Smooth muscle cell (in vitro differentiated cells): ENCODE data around the gene HS3ST3A1. TPM values are rescaled to one million over a fixed set of nuclear protein-coding genes. Genes with fewer than 3 reads are reported as not detected.

Experiments used
- DNase-seq: peaks from one replicate; lab custom pipeline; 2025; ENCODE audit not compliant: unreplicated experiment; lab: John Stamatoyannopoulos, UW
- H2AFZ ChIP-seq: fragments of 200-600 bp; sonication (generic); 2 replicates; pipeline ENCODE4 v1.6.0; 2016; ENCODE audit warnings: antibody characterized with exemption, low read depth, mild to moderate bottlenecking
- H3F3A ChIP-seq: fragments of 200-600 bp; sonication (generic); 2 replicates; pipeline ENCODE4 v1.6.0; 2017; ENCODE audit warnings: antibody characterized with exemption, low read depth
- H3K27ac ChIP-seq: fragments of 200-600 bp; sonication (generic); 2 replicates; pipeline ENCODE4 v1.5.1; 2016; ENCODE audit warnings: low read depth, mild to moderate bottlenecking
- H3K27me3 ChIP-seq: fragments of 200-600 bp; sonication (generic); 2 replicates; pipeline ENCODE4 v1.6.1; 2016; ENCODE audit warnings: low read depth, mild to moderate bottlenecking
- H3K36me3 ChIP-seq: fragments of 200-600 bp; sonication (generic); 2 replicates; pipeline ENCODE4 v1.5.1; 2016; ENCODE audit warnings: low read depth
- H3K4me1 ChIP-seq: fragments of 200-600 bp; sonication (generic); 2 replicates; pipeline ENCODE4 v1.5.1; 2016; ENCODE audit warnings: low read depth
- H3K4me2 ChIP-seq: fragments of 200-600 bp; sonication (generic); 2 replicates; pipeline ENCODE4 v1.6.0; 2016; ENCODE audit warnings: mild to moderate bottlenecking
- H3K4me3 ChIP-seq: fragments of 200-600 bp; sonication (generic); 2 replicates; pipeline ENCODE4 v1.5.1; 2016; ENCODE audit warnings: mild to moderate bottlenecking
- H3K79me2 ChIP-seq: fragments of 200-600 bp; sonication (generic); 2 replicates; pipeline ENCODE4 v1.6.0; 2016; ENCODE audit warnings: low read depth, mild to moderate bottlenecking
- H3K9ac ChIP-seq: fragments of 200-600 bp; sonication (generic); 2 replicates; pipeline ENCODE4 v1.6.0; 2016; ENCODE audit warnings: low read depth
- H3K9me3 ChIP-seq: fragments of 200-600 bp; sonication (generic); replicated peaks from 2 replicates; pipeline ENCODE4 v1.5.1; 2016; ENCODE audit warnings: low read depth
- H4K20me1 ChIP-seq: fragments of 200-600 bp; sonication (generic); 2 replicates; pipeline ENCODE4 v1.6.0; 2016; ENCODE audit warnings: low read depth
- CTCF ChIP-seq: fragments of 200-600 bp; sonication (generic); IDR thresholded peaks from 2 replicates; pipeline ENCODE4 v1.5.1; 2017; ENCODE audit warnings: borderline replicate concordance, mild to moderate bottlenecking, antibody characterized with exemption; ENCODE audit not compliant: insufficient read depth, poor library complexity, severe bottlenecking
- WGBS: methylation state at CpG from one replicate; pipeline ENCODE4 v1.1.7; 2016; ENCODE audit warnings: low lambda C conversion rate; 5-methylcytosine and 5-hydroxymethylcytosine counted together
- polyA plus RNA-seq: library from polyadenylated mRNA; unstranded; fragments of >200 nt; fragmentation: Nextera tagmentation; extraction: Ambion mirVana; gene quantifications from 2 replicates; pipeline ENCODE4 v1.2.1, GENCODE V29; 2016
- total RNA-seq: library from RNA; depleted of rRNA; stranded (reverse); fragments of >200 nt; gene quantifications from 2 replicates; pipeline ENCODE4 v1.2.3, GENCODE V29; 2014

Gene HS3ST3A1
- total and polyA plus RNA-seq, 2 experiments from 2014 or later = 19.5 to 25.1 TPM

- WGBS = 33% methylated on average over 9 of the region's 9 CpGs
- H3K9ac ChIP-seq = peak overlapping the region; percentile 7
- peak overlapping the region; percentile 25 for H2AFZ ChIP-seq
- H3K27ac ChIP-seq = peak overlapping the region; percentile 75
- H3K4me2 ChIP-seq = peak overlapping the region; percentile 56
- no peaks in the 10 kb centered on the region for H3K27me3 ChIP-seq
- peak overlapping the region; percentile 1 for H3K4me3 ChIP-seq
- H4K20me1 ChIP-seq = no peaks in the 10 kb centered on the region
- H3K9me3 ChIP-seq = no peaks in the 10 kb centered on the region
- TF ChIP-seq CTCF = no peak
- no peak for DNase-seq
- H3K4me1 ChIP-seq = peaks cover 5% of the 10 kb centered on the region
- H3K79me2 ChIP-seq = peaks cover 47% of the 10 kb centered on the region
- peaks cover 3% of the 10 kb centered on the region for H3F3A ChIP-seq
- H3K36me3 ChIP-seq = no peaks in the 10 kb centered on the region
Observed at GRCh38 chr17:13582776-13583547, 18.8 kb downstream of the HS3ST3A1 start.

GRCh38 chr17:13581925-13582324, 19.8 kb downstream of the HS3ST3A1 start:
- H2AFZ ChIP-seq = no peak overlapping the region
- H3K36me3 ChIP-seq = no peaks in the 10 kb centered on the region
- H3K4me3 ChIP-seq = no peak overlapping the region
- no peaks in the 10 kb centered on the region for H3K27me3 ChIP-seq
- no peaks in the 10 kb centered on the region for H3K9me3 ChIP-seq
- H3K79me2 ChIP-seq = peaks cover 45% of the 10 kb centered on the region
- no peak for DNase-seq
- peak overlapping the region; percentile 56 for H3K4me2 ChIP-seq
- whole genome bisulfite sequencing = 75% methylated on average over 3 of the region's 3 CpGs
- peak overlapping the region; percentile 75 for H3K27ac ChIP-seq
- no peaks in the 10 kb centered on the region for H4K20me1 ChIP-seq
- no peaks in the 10 kb centered on the region for H3F3A ChIP-seq
- no peak overlapping the region for H3K9ac ChIP-seq
- H3K4me1 ChIP-seq = peaks cover 5% of the 10 kb centered on the region
- TF ChIP-seq CTCF = no peak

- no peak for TF ChIP-seq CTCF
- H3K36me3 ChIP-seq = no peaks in the 10 kb centered on the region
- no peak overlapping the region for H3K4me2 ChIP-seq
- H3K79me2 ChIP-seq = peaks cover 44% of the 10 kb centered on the region
- 96% methylated on average over 8 of the region's 8 CpGs for WGBS
- no peak overlapping the region for H3K9ac ChIP-seq
- no peaks in the 10 kb centered on the region for H3K9me3 ChIP-seq
- DNase-seq = no peak
- H3K27me3 ChIP-seq = no peaks in the 10 kb centered on the region
- no peak overlapping the region for H3K27ac ChIP-seq
- no peaks in the 10 kb centered on the region for H4K20me1 ChIP-seq
- H3F3A ChIP-seq = no peaks in the 10 kb centered on the region
- no peak overlapping the region for H2AFZ ChIP-seq
- peaks cover 11% of the 10 kb centered on the region for H3K4me1 ChIP-seq
- no peak overlapping the region for H3K4me3 ChIP-seq
Observed at GRCh38 chr17:13580790-13581189, 20.9 kb downstream of the HS3ST3A1 start.
